K562 (cell line): Measurements from ENCODE around the gene SORT1. TPM values are rescaled to one million over a fixed set of nuclear protein-coding genes. Genes with fewer than 3 reads are reported as not detected.

Source experiments
- BMI1 ChIP-seq: fragments of 150-350 bp; IDR thresholded peaks from 2 replicates; pipeline ENCODE4 v1.6.1; 2014; ENCODE audit warnings: low read length
- CTCFL ChIP-seq: IDR thresholded peaks from 2 replicates; pipeline ENCODE4 v1.6.1; 2011; ENCODE audit warnings: borderline replicate concordance, low read depth, mild to moderate bottlenecking, moderate library complexity, low read length; ENCODE audit not compliant: insufficient read depth, poor library complexity, severe bottlenecking
- ESRRA ChIP-seq: fragments of 450-650 bp; IDR thresholded peaks from 2 replicates; pipeline ENCODE4 v1.6.1; 2014; ENCODE audit warnings: low read depth, mild to moderate bottlenecking, moderate library complexity, borderline replicate concordance
- ETV1 ChIP-seq: fragments of 450-650 bp; conservative IDR thresholded peaks from 2 replicates; pipeline ENCODE4 v1.6.1; 2016; ENCODE audit warnings: missing genetic modification characterization, control low read depth, low read depth, missing compliant biosample characterization
- FUS ChIP-seq: fragments of 200-400 bp; formaldehyde crosslinking; optimal IDR thresholded peaks from 2 replicates; pipeline ENCODE3; 2017; ENCODE audit warnings: low read depth, low read length
- GMEB1 ChIP-seq: fragments of 250-450 bp; sonication (Bioruptor Pico); IDR thresholded peaks from 2 replicates; pipeline ENCODE4 v1.4.0; 2020; ENCODE audit warnings: mild to moderate bottlenecking
- HNRNPK ChIP-seq: fragments of 200-400 bp; formaldehyde crosslinking; IDR thresholded peaks from one replicate; pipeline ENCODE4 v1.6.1; 2018; ENCODE audit warnings: mild to moderate bottlenecking, low read depth, low read length; ENCODE audit not compliant: poor library complexity, severe bottlenecking
- HNRNPUL1 ChIP-seq: fragments of 200-400 bp; formaldehyde crosslinking; IDR thresholded peaks from 2 replicates; pipeline ENCODE4 v1.6.1; 2017; ENCODE audit warnings: low read length
- LEF1 ChIP-seq: fragments of 450-650 bp; IDR thresholded peaks from 2 replicates; pipeline ENCODE4 v1.6.1; 2016; ENCODE audit warnings: mild to moderate bottlenecking
- MAZ ChIP-seq, 2 experiments: fragments of 450-650 bp in 1 of 2; sonication (generic) in 1 of 2; formaldehyde crosslinking; IDR thresholded peaks in 1 of 2; conservative IDR thresholded peaks in 1 of 2; 2 replicates each; pipeline versions ENCODE4 v1.4.0 to v1.5.0; 2020; ENCODE audit warnings: mild to moderate bottlenecking in 1 of 2, missing genetic modification reagents in 1 of 2
- NFE2 ChIP-seq: IDR thresholded peaks from 2 replicates; pipeline ENCODE4 v1.6.1; 2014; ENCODE audit warnings: antibody characterized with exemption, low read depth
- NR1H2 ChIP-seq: sonication (generic); formaldehyde crosslinking; IDR thresholded peaks from 2 replicates; pipeline ENCODE4 v1.4.0; 2020; ENCODE audit warnings: mild to moderate bottlenecking, missing genetic modification reagents
- PHF21A ChIP-seq: fragments of 450-650 bp; IDR thresholded peaks from 2 replicates; pipeline ENCODE4 v1.6.1; 2017; ENCODE audit warnings: low read depth, borderline replicate concordance
- PTRF ChIP-seq: fragments of 450-650 bp; IDR thresholded peaks from 2 replicates; pipeline ENCODE4 v1.6.1; 2016; ENCODE audit warnings: mild to moderate bottlenecking, missing genetic modification characterization, missing compliant biosample characterization
- RCOR1 ChIP-seq, 2 experiments: IDR thresholded peaks; 2 replicates each; pipeline ENCODE4 v1.6.1; 2012; ENCODE audit warnings: low read depth in 2 of 2, low read length in 2 of 2, borderline replicate concordance in 1 of 2, improper control_type of control experiment in 1 of 2
- TCF15 ChIP-seq: fragments of 250-450 bp; sonication (Bioruptor Pico); IDR thresholded peaks from 2 replicates; pipeline ENCODE4 v1.8.0; 2022; ENCODE audit warnings: moderate library complexity, mild to moderate bottlenecking, inconsistent platforms
- YY1 ChIP-seq, 3 experiments: IDR thresholded peaks; 2 replicates each; pipeline ENCODE4 v1.6.1; 2011; ENCODE audit warnings: low read length in 2 of 3, mild to moderate bottlenecking in 2 of 3, moderate library complexity in 2 of 3, borderline replicate concordance in 1 of 3, control low read depth in 1 of 3, low read depth in 1 of 3; ENCODE audit not compliant: insufficient read depth in 3 of 3, insufficient replicate concordance in 2 of 3, control insufficient read depth in 1 of 3, insufficient read length in 1 of 3; ENCODE audit errors: extremely low read depth in 1 of 3
- ZNF133 ChIP-seq: fragments of 250-450 bp; sonication (Bioruptor Pico); IDR thresholded peaks from 2 replicates; pipeline ENCODE4 v1.4.0; 2020; ENCODE audit warnings: mild to moderate bottlenecking
- ZNF77 ChIP-seq: fragments of 250-450 bp; sonication (Bioruptor Pico); IDR thresholded peaks from 2 replicates; pipeline ENCODE4 v1.5.0; 2020
- ZNF780A ChIP-seq: fragments of 250-450 bp; sonication (Bioruptor Pico); IDR thresholded peaks from 2 replicates; pipeline ENCODE4 v1.5.0; 2021; ENCODE audit warnings: mild to moderate bottlenecking
- polyA plus RNA-seq, 8 experiments: library from polyadenylated mRNA; depleted of rRNA in 4 of 8; stranded (reverse) in 5 of 8; unstranded in 3 of 8; fragments of >200 nt; fragmentation: Nextera tagmentation in 2 of 8; fragmentation: Illumina TruSeq in 1 of 8; extraction: Ambion mirVana in 2 of 8; extraction: Trizol in 1 of 8; gene quantifications; 2 replicates each; pipeline versions ENCODE4 v1.2.1 to v1.2.3, GENCODE V29; 2011 to 2014; ENCODE audit warnings: inconsistent platforms in 1 of 8, missing spikeins in 1 of 8
- total RNA-seq, 7 experiments: library from RNA; depleted of rRNA in 6 of 7; stranded (reverse); fragments of >200 nt in 6 of 7; fragmentation: Illumina TruSeq in 2 of 7; extraction: Trizol in 2 of 7; gene quantifications; 2 replicates each; pipeline versions ENCODE4 v1.2.1 to v1.2.3, GENCODE V29; 2011 to 2021; ENCODE audit warnings: low replicate concordance in 1 of 7
- TF ChIP-seq, protein P1 (sequence below): fragments of 250-450 bp; sonication (Bioruptor Pico); IDR thresholded peaks from 2 replicates; pipeline ENCODE4 v1.5.0; 2021; ENCODE audit warnings: mild to moderate bottlenecking, moderate library complexity

Gene SORT1
- total and polyA plus RNA-seq, 9 of the 15 experiments (the other 6 are each of a cell fraction or from before 2014, with no cell fraction given) = 27.4 to 112 (median 65.0) TPM

DNA sequence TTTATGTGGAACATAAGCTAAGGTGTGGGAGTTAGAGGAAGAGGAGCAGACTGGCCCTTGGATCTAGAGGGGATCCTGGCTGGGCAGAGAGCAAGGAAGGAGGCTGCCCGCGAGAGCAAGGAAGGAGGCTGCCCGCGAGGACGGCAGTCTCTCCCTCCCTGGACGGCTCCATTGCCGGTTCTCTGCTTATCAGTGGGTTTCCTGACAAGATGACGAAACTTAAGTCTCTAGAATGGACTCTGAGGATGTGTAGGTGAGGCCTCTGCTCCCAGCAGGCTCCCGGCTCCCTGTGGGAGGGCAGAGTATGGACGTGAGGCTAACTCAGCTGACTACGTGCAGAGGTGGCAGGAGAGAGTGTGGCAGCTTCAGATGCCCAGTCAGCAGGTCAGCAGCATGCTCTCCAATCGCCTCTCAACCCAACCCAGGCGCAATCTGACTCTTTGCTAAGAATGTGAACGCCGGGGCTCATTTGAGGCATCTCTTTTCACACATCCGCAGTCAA is 97.0 kb downstream of the SORT1 start (continued):
- no peak for TF ChIP-seq TCF15 (CRISPR knock-in tag)
- no peak for TF ChIP-seq MAZ (CRISPR knock-in tag; conservative IDR thresholded peaks at IDR 0.05 in 1 of 2, IDR thresholded peaks at IDR 0.05 in 1 of 2)
- no peak for TF ChIP-seq ZNF133 (CRISPR knock-in tag)
- no peak for TF ChIP-seq PTRF
- no peak for TF ChIP-seq CTCFL
- TF ChIP-seq HNRNPUL1 = no peak
- TF ChIP-seq YY1 (IDR thresholded peaks at IDR 0.05; ENCODE audit: borderline replicate concordance in 1 of 3, control insufficient read depth in 1 of 3, extremely low read depth in 1 of 3, insufficient read depth in 3 of 3, insufficient read length in 1 of 3, insufficient replicate concordance in 2 of 3, low read depth in 1 of 3, low read length in 2 of 3) = peak in 1 of 3 experiments; percentile 60
- no peak for TF ChIP-seq NR1H2 (CRISPR knock-in tag)
- TF ChIP-seq HNRNPK = no peak
- TF ChIP-seq ZNF780A = no peak
- TF ChIP-seq GMEB1 (CRISPR knock-in tag) = no peak
- TF ChIP-seq ETV1 = 0 out of 2 replicates have a peak, but pooled peaks have one; percentile 4
- TF ChIP-seq, protein P1, sequence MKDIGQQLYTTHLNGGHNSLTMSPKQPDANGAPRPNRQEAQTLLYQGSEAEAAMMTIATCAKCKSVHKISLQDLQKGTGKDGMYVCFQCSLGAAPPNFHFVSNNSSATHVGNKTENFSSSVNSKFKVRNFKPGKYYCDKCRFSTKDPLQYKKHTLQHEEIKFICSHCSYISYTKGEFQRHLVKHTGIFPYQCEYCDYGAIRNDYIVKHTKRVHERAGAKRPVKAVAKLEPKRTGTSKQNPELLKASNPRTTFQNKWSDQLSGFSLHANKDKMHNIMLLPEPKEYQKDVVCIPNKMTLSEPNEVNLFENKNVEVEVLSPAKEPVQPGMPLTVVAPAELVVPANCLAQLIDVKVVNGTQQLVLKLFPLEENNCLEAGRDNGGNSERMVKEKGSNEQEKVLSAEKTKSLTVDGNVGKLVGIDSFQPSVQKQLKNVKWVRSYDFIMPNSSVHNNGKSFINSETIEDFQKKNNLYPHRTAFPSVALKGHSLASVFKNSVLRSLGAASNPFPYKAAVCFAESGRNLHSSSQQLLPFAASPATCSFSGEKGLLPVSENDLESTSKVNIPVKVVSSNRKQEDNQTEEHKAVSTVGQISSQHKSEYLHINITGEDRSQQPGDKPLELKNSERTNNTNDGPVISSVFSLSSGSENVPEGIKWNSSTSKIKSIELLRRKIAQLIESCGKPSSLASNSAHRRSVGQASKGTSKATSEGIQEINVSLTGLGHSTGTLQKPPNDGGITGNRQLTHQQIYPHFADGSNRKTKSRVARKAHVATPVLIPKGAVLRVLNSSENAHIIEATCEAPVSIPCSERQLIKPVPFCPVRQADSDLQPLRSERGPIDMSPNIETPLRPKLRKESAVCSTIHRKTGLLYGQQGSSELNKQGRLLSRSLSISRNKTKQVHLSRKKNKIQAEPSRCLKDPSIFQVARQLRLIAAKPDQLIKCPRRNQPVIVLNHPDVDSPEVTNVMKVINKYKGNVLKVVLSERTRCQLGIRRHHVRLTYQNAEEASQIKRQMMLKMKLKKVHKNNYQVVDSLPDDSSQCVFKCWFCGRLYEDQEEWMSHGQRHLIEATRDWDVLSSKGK (CRISPR knock-in tag) = no peak
- TF ChIP-seq FUS = no peak
- no peak for TF ChIP-seq ZNF77
- peak in 1 of 2 experiments; percentile 56; a peak in 1 of 4 replicates for TF ChIP-seq RCOR1 (IDR thresholded peaks at IDR 0.05; ENCODE audit: borderline replicate concordance in 1 of 2, low read depth in 2 of 2, low read length in 2 of 2)
- no peak for TF ChIP-seq NFE2
- TF ChIP-seq BMI1 = no peak
- no peak for TF ChIP-seq PHF21A
- TF ChIP-seq ESRRA = 0 out of 2 replicates have a peak, but pooled peaks have one; percentile 16
- TF ChIP-seq LEF1 = no peak
